ENCODE measurements around the gene RMND5B. TPM values are rescaled to one million over a fixed set of nuclear protein-coding genes. Genes with fewer than 3 reads are reported as not detected.
"Not testable (repeated sequence)": the region's sequence is repeated elsewhere in the genome, so short reads cannot be mapped to it uniquely, and the experiment has no call there.

Gene RMND5B
- total RNA-seq, 1 donor from 2014 or later: 51.3 TPM

- H3K36me3 Mint-ChIP-seq (ENCODE audit: unreplicated experiment): no peaks in the 10 kb centered on the region
- no peak for TF ChIP-seq CTCF (IDR thresholded peaks at IDR 0.05; ENCODE audit: partially characterized antibody, unreplicated experiment)
- H3K27ac Mint-ChIP-seq (ENCODE audit: unreplicated experiment): no peak overlapping the region
- DNase-seq: no peak
- H3K4me1 Mint-ChIP-seq (ENCODE audit: low read depth, unreplicated experiment): no peaks in the 10 kb centered on the region
- no peak overlapping the region for H3K4me3 Mint-ChIP-seq (ENCODE audit: unreplicated experiment)
- H3K27me3 Mint-ChIP-seq (ENCODE audit: unreplicated experiment): peaks cover 3% of the 10 kb centered on the region
- no peaks in the 10 kb centered on the region for H3K9me3 Mint-ChIP-seq (ENCODE audit: unreplicated experiment)
Measured at GRCh38 chr5:178123966-178124925, 6.6 kb upstream of the RMND5B start.

GRCh38 chr5:178125253-178125906, 5.4 kb upstream of the RMND5B start:
- peaks cover 3% of the 10 kb centered on the region for H3K9me3 Mint-ChIP-seq (ENCODE audit: unreplicated experiment)
- H3K27me3 Mint-ChIP-seq (ENCODE audit: unreplicated experiment): peaks cover 3% of the 10 kb centered on the region
- H3K36me3 Mint-ChIP-seq (ENCODE audit: unreplicated experiment): no peaks in the 10 kb centered on the region
- no peak overlapping the region for H3K4me3 Mint-ChIP-seq (ENCODE audit: unreplicated experiment)
- H3K27ac Mint-ChIP-seq (ENCODE audit: unreplicated experiment): no peak overlapping the region
- H3K4me1 Mint-ChIP-seq (ENCODE audit: low read depth, unreplicated experiment): no peaks in the 10 kb centered on the region
- no peak for DNase-seq
- TF ChIP-seq CTCF (IDR thresholded peaks at IDR 0.05; ENCODE audit: partially characterized antibody, unreplicated experiment): no peak

GRCh38 chr5:178126556-178126955, 4.3 kb upstream of the RMND5B start:
- Mint-ChIP-seq H3K4me3 (ENCODE audit: unreplicated experiment) (no peak overlapping the region), H3K36me3 (ENCODE audit: unreplicated experiment) (no peaks in the 10 kb centered on the region), H3K27me3 (ENCODE audit: unreplicated experiment) (peaks cover 3% of the 10 kb centered on the region), H3K27ac (ENCODE audit: unreplicated experiment) (no peak overlapping the region), H3K9me3 (ENCODE audit: unreplicated experiment) (peaks cover 4% of the 10 kb centered on the region), H3K4me1 (ENCODE audit: low read depth, unreplicated experiment) (peaks cover 1% of the 10 kb centered on the region)
- no peak for DNase-seq
- no peak for TF ChIP-seq CTCF (IDR thresholded peaks at IDR 0.05; ENCODE audit: partially characterized antibody, unreplicated experiment)

- not testable (repeated sequence) for DNase-seq; H3K9me3 Mint-ChIP-seq (ENCODE audit: unreplicated experiment); H3K27ac Mint-ChIP-seq (ENCODE audit: unreplicated experiment); H3K4me3 Mint-ChIP-seq (ENCODE audit: unreplicated experiment); H3K27me3 Mint-ChIP-seq (ENCODE audit: unreplicated experiment); H3K4me1 Mint-ChIP-seq (ENCODE audit: low read depth, unreplicated experiment); H3K36me3 Mint-ChIP-seq (ENCODE audit: unreplicated experiment)
Measured at GRCh38 chr5:178127300-178128009, 3.4 kb upstream of the RMND5B start.

GRCh38 chr5:178129296-178129695, 1.5 kb upstream of the RMND5B start:
- Mint-ChIP-seq H3K4me1 (ENCODE audit: low read depth, unreplicated experiment) (peaks cover 4% of the 10 kb centered on the region), H3K27ac (ENCODE audit: unreplicated experiment) (no peak overlapping the region), H3K9me3 (ENCODE audit: unreplicated experiment) (peaks cover 6% of the 10 kb centered on the region), H3K36me3 (ENCODE audit: unreplicated experiment) (no peaks in the 10 kb centered on the region), H3K4me3 (ENCODE audit: unreplicated experiment) (peak overlapping the region; percentile 15), H3K27me3 (ENCODE audit: unreplicated experiment) (peaks cover 3% of the 10 kb centered on the region)
- DNase-seq: no peak
- no peak for TF ChIP-seq CTCF (IDR thresholded peaks at IDR 0.05; ENCODE audit: partially characterized antibody, unreplicated experiment)

GRCh38 chr5:178130234-178130575, 609 bp upstream of the RMND5B start:
- H3K4me3 Mint-ChIP-seq (ENCODE audit: unreplicated experiment): peak overlapping the region; percentile 85
- not testable (repeated sequence) for H3K4me1 Mint-ChIP-seq (ENCODE audit: low read depth, unreplicated experiment)

More at GRCh38 chr5:178130234-178130575, 609 bp upstream of the RMND5B start:
- peak overlapping the region; percentile 81 for H3K27ac Mint-ChIP-seq (ENCODE audit: unreplicated experiment)
- H3K9me3 Mint-ChIP-seq (ENCODE audit: unreplicated experiment); DNase-seq; H3K27me3 Mint-ChIP-seq (ENCODE audit: unreplicated experiment); H3K36me3 Mint-ChIP-seq (ENCODE audit: unreplicated experiment): not testable (repeated sequence)

Measured in glutamatergic neuron (in vitro differentiated cells).